Measurements from ENCODE around the gene DUSP1.

DNA sequence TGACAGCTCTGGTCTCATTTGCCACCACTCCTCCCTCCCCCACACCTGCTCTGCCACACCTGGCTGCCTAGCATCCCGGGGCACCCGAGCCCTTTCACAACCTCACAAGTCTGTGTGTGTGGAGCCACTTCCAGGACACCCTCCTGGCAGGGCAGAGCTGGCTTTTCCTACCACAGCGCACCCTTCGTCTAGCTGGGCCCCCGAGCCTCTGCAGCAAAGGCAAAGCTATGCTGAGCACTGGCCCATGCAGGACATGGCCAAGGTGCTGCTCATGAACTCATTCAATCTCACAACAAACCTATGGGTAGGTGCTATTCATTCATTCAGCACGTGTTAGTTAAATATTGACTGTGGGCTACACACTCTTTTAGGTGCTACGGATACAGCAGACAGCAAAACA, 43.4 kb downstream of the DUSP1 start:
- TF ChIP-seq, protein P1, sequence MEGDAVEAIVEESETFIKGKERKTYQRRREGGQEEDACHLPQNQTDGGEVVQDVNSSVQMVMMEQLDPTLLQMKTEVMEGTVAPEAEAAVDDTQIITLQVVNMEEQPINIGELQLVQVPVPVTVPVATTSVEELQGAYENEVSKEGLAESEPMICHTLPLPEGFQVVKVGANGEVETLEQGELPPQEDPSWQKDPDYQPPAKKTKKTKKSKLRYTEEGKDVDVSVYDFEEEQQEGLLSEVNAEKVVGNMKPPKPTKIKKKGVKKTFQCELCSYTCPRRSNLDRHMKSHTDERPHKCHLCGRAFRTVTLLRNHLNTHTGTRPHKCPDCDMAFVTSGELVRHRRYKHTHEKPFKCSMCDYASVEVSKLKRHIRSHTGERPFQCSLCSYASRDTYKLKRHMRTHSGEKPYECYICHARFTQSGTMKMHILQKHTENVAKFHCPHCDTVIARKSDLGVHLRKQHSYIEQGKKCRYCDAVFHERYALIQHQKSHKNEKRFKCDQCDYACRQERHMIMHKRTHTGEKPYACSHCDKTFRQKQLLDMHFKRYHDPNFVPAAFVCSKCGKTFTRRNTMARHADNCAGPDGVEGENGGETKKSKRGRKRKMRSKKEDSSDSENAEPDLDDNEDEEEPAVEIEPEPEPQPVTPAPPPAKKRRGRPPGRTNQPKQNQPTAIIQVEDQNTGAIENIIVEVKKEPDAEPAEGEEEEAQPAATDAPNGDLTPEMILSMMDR (IDR thresholded peaks at IDR 0.05) = no peak
- TF ChIP-seq POLR2A (IDR thresholded peaks at IDR 0.05) (no peak), POLR2AphosphoS5 (IDR thresholded peaks at IDR 0.05) (no peak)
